ENCODE data around the gene MLF2.

DNA sequence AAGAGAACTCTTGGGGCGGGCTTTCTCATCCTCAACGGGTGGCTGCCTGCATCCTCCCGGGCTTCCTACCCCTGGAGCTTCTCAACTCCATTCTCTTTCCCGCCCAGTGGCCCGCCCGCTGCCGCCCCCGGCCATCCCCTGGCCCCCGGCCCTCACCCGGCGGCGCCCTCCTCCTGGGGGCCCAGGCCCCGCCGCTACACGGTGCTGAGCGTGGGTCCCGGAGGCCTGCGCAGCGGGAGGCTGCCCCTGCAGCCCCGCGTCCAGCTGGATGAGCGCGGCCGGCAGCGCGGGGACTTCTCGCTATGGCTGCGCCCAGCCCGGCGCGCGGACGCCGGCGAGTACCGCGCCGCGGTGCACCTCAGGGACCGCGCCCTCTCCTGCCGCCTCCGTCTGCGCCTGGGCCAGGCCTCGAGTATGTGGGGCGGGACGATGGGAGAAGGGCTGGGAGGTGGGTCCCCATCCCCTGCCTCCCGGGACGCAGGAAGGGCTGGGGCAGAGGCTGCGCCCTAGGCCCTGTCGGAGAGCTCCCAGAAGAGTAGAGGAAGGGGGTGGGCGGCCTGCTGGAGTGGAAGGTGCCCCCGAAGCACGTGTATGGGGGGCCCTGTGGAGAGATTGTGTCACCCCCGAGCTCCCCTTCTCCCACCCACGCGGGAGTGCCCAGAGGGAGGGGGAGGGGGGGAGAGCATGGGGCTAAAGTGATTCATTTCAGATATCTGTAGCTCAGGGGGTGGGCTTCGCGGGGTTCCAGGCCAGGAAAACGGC, 20.8 kb upstream of the MLF2 start:
- no peak for TF ChIP-seq POLR2A (IDR thresholded peaks at IDR 0.05)
- no peak for TF ChIP-seq CTCF (IDR thresholded peaks at IDR 0.05)
